A172 (cell line): Measurements from ENCODE around the gene EVL. TPM values are rescaled to one million over a fixed set of nuclear protein-coding genes. Genes with fewer than 3 reads are reported as not detected.
"Not testable (repeated sequence)": the region's sequence is repeated elsewhere in the genome, so short reads cannot be mapped to it uniquely, and the experiment has no call there.

ENCODE experiments used
- DNase-seq: peaks from one replicate; pipeline ENCODE4 v3.0.0-alpha.2; 2015; ENCODE audit warnings: low spot score
- total RNA-seq: library from RNA; depleted of rRNA; stranded (reverse); fragments of >200 nt; shearing (Covaris generic); gene quantifications from 2 replicates; pipeline ENCODE4 v1.2.3, GENCODE V29; 2014; rRNA removed

Gene EVL
- total RNA-seq, 1 experiment from 2014 or later = 12.4 TPM

GRCh38 chr14:100165831-100166440, 100.7 kb downstream of the EVL start:
- DNase-seq = no peak

- DNase-seq = no peak
Observed at GRCh38 chr14:100168506-100168905, 103.3 kb downstream of the EVL start.

- DNase-seq = no peak
Observed at GRCh38 chr14:100170880-100171279, 105.7 kb downstream of the EVL start.

GRCh38 chr14:100172811-100173210, 107.6 kb downstream of the EVL start:
- DNase-seq = no peak

GRCh38 chr14:100173353-100173752, 108.1 kb downstream of the EVL start:
- DNase-seq = no peak

GRCh38 chr14:100176811-100177327, 111.6 kb downstream of the EVL start:
- no peak for DNase-seq

- no peak for DNase-seq
Observed at GRCh38 chr14:100178691-100179090, 113.5 kb downstream of the EVL start.

- not testable (repeated sequence) for DNase-seq
Observed at GRCh38 chr14:100180671-100181070, 115.4 kb downstream of the EVL start.

GRCh38 chr14:100181876-100182551, 116.8 kb downstream of the EVL start:
- peak; percentile 8 for DNase-seq

- no peak for DNase-seq
Observed at GRCh38 chr14:100187247-100187833, 122.1 kb downstream of the EVL start.

GRCh38 chr14:100188392-100189030, 123.3 kb downstream of the EVL start:
- DNase-seq = no peak

GRCh38 chr14:100190126-100190525, 124.9 kb downstream of the EVL start:
- no peak for DNase-seq

GRCh38 chr14:100191584-100192249, 126.5 kb downstream of the EVL start:
- DNase-seq = no peak

- DNase-seq = no peak
Observed at GRCh38 chr14:100192250-100192671, 127.0 kb downstream of the EVL start.

- DNase-seq = peak; percentile 83
Observed at GRCh38 chr14:100192672-100193416, 127.6 kb downstream of the EVL start.

Other genes starting within 250 kb of the EVL start
- not detected in 2 replicates for gene DEGS2, start 94.2 kb downstream of the EVL start, total RNA-seq
- 31.0 and 31.3 TPM in 2 replicates for gene YY1, start 173.7 kb downstream of the EVL start, total RNA-seq
- 34.7 and 37.5 TPM in 2 replicates for gene SLC25A29, start 241.0 kb downstream of the EVL start, total RNA-seq